Globus pallidus (tissue), 1 donor: ENCODE results near the gene FBXO47.

Source experiments
- DNase-seq: peaks from one replicate; pipeline ENCODE4 v3.0.0-alpha.2; 2015; ENCODE audit warnings: low spot score

Gene FBXO47

DNA sequence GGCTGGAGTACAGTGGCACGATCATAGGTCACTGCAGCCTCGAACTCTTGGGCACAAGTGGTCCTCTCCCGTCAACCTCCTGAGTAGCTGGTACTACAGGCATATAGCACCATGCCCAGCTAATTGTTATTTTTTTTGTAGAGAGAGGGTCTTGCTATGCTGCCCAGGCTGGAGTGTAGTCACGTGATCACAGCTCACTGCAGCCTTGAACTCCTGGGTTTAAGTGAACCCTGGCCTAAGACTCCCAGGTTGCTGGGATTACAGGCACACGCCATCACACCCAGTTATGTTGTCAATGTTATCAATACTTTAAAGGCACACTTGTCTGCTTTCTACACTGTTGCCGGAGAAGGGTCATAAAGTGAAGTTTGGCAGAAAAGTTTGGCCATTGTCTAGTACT, 63.8 kb downstream of the FBXO47 start:
- DNase-seq: no peak

DNA sequence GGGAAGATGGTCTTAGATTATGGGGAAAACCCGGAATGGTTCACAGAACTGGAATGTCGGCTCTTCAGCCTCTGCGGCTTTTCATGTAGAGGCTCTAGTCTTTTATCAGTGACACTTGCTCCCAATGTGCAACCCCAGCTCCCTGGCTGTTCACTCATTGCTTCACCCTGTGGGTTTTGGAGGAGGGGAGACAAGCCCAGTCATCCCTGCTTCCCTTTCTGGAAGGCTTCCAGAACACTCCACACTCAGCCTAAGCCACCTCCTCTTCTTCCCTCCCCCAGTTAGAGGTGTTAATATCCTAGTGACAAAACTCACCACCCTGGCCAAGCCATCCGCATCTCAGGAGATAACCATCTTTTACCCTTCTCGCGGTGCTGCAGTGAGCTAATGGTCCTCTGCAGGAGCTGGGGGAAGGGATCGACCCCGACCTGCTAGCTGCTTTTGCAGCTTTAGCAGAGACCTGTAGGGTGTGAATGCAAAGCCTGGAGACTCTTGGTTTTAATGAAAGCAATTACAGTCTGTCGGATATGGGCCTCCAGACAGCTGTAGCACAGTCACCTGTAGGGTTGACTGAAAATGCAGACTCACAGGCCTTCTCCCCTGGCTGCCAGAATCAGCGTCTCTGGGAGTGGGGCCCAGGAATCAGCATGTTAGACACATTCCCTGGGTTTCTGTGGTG, 66.1 kb downstream of the FBXO47 start:
- DNase-seq: no peak

DNA sequence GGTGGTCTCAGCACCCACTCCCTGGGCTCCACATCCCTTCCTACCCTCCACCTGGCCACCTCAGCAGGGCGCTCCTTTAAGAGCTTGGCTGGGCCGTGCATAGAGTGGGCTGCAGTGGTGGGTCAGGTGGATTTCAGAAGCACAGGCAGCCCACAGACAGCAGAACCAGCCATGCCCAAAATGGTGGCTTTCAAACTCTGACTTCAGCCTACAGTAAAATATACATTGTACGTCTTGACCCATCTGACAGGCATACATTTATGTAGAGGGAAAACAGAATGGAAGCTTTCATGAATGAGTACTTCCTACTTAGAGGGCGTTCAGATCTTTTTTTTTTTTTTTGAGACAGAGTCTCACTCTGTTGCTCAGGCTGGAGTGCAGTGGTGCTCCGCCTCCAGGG, 67.8 kb downstream of the FBXO47 start:
- no peak for DNase-seq

DNA sequence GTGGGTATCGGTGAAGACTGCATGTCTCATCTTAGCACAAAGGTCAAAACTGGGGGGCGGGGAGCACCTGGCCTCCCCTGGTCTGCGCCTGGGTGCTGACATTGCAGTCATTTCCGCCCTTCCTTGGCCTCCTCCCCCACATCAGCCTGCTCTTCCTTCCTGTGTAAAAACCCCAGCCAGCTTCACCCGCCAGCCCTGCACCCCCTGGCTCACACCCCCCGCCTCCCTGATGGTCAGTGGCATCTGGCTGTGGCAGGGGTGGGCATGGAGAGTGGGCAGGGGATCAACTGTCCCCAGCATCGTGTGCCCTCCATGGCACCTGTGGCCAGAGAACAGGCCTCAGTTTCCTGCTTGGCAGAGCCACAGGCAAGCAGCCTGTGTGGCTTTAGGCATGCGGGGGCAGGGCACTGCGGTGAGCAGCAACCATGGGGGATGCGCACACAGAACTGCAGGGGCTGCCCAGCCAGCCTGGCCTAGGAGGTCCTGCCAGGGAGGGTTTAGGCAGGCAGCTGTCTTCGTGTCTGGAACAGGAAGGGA, 68.3 kb downstream of the FBXO47 start:
- DNase-seq: no peak

DNA sequence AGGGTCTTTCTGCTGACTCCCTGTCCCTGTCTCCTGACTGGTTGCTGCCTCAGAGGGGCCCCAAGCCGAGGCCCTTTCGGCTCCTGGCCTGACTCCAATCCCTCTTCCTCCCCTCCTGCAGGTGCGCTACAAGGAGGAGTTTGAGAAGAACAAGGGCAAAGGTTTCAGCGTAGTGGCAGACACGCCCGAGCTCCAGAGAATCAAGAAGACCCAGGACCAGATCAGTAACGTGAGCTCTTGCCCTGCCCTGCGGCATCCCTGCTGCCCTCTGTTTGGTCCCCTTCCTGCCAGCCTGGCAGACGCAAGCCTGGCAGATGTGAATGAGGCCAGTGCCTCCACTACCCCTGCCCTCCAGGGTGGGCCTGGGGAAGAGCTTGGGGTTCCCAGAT, 68.9 kb downstream of the FBXO47 start:
- DNase-seq: no peak

DNA sequence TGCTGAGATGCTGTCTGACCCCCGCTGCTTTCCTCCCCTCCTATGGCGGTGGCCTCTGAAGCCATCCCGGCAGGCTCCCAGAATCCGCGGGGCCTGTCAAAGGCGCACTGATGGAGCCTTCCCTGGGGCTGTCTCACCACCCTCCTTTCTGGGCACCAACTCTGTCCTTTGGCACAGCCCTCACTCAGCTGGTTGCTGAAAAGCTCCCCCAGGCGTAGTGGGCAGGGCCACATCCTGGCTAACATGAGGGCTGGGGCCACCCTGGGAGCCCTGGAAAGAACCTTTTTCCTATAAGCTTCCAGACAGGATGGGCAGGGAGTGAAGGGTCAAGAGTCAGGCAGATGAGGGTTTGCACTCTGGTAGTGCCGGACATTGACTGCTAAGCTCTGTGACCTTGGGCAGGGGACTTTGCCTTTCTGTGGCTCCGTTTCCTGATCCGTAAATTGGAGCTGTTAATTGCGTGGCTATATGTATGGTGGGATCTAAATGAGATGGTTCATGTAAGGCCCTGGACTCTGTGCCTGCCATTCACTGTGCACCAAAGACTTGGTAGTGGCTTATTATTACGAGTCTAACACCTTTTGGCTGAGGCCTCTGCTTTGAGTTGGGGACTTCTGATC, 69.4 kb downstream of the FBXO47 start:
- no peak for DNase-seq

DNA sequence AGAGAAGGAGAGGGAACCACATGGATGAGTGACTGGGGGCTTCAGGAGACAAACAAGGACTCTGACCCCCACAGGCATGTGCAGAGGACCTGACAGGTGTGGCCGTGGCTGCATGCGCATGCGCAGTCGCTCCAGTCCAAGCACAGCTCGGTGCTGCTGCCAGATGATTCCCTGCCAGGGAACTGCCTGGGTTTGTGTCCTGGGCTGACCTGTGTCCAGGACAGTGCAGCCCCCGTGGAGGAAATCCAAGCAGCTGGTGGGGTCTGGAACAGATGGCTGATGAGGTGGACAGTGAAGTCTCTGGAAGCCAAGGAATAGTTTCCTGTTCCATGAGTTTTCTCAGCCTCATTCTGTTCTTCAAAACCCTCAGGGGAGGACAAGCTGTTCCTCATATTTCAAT, 70.0 kb downstream of the FBXO47 start:
- no peak for DNase-seq

DNA sequence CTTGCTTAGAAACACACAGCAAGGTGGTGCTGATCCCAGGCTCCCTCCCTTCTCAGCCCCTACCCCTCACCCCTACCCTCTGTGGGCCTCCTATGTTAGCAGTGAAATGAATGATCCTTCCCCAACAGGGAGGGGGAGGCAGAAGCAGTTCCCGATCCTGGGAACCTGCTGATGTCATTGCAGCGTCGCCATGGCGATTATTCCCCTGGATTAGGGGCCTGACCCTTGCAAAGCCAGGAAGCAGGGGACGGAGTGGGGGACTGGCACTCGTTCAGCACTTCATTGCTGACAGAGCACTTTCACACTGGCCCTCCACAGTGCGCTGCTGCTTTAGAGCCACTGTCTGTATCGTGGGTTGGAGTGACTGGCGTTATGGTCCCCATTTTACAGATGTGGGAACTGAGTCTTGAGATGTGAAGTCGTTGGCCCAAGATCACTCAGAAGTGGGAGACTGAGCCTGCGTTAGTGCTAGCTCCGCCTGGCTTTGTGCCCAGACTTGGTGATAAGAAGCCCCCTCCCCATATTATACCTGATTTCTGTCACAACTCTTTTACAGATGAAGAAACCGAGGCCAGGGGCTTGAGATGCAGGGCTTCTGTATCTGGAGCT, 70.8 kb downstream of the FBXO47 start:
- no peak for DNase-seq

DNA sequence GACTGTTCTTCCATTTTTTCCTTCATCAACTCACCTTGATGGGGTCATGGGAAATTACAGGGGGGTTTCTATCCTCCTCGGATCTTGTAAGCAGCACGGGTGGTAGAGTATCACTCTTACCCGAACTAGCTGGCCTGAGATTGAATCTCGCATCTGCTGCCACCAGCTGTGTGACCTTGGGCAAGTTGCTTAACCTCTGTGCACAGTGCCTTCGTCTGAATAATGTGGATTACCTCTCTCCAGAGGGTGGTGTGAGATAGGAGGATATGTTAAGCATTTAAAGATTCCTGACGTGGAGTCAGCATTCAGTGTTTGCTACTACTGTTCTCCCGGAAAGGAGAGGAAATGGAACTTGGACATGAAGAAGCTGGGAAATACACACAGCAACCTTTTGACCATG, 72.9 kb downstream of the FBXO47 start:
- no peak for DNase-seq

DNA sequence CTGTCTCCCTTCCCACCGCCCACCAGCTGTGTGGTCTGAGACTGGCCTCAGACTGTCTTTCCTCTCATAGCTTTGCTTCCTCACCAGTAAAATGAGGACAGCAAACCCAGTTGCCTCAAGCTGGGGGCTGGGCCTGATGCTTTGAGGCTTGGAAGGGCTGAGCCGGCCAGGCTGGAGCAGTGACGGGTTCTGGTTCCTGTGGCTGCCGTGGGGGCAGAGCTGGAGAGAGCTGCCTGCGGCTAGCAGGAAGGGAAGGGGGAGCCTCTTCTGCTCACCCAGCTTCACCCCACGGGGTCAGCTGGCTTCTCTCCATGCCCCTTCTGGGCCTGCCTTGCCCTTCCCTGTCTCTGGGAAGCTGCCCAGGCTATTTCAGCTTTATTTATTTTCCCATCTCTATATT, 73.6 kb downstream of the FBXO47 start:
- peak; percentile 44 for DNase-seq

DNA sequence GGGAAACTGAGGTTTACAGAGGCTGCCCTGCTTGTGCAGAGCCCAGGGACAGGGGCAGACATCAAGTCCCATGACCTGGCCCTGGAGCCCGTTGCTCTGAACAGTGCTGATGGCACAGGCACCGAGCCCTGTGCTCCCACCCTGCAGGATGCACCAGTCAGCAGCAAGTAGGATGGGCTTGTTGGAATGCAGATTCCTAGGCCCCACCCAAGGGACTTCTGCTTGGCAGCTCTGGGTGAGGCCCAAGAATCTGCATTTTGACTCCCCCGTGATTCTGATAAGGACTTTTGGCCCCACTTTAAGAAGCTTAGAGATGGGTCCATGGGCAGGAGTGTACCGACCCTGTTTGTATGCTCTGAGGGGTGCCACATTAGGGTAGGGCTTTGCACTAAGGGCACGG, 74.1 kb downstream of the FBXO47 start:
- DNase-seq: no peak

DNA sequence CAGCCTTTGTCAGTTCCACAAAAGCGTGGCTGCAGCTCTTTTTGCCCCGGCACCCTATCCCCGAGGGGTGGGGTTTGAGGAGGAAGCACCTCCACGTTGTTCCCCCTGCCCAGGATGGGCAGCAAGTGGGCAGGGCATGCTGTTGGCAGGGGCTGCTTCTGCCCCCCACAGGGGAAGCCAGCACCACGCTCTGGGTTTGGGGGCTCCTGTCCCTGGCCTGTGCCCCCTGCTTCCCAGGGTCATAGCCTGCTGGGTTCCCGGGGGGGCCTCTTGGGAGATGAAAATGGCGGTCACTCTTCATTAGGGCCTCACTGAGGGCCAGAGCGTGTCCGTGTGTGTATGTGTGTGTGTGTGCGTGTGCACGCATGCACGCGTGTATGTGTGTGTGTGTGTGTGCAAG, 74.6 kb downstream of the FBXO47 start:
- no peak for DNase-seq

DNA sequence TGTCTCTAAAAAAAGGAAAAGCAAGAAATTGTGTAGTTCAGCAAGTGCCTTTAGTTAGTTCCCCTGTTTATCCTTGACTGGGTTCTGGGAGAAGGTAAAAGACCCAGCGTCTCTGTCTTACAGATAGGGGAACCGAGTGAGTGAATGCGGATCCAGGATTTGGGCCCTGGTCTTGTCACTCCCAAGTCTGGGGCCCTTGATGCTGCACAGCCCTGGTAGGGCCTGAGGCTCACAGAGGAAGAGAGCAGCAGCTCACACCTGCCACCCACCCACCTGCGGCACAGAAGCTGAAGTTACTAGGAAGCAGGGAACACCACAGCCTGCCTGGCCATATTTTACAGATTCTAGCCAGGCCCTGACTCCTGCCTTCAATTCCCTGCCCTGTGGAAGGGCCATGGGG, 75.1 kb downstream of the FBXO47 start:
- DNase-seq: no peak

DNA sequence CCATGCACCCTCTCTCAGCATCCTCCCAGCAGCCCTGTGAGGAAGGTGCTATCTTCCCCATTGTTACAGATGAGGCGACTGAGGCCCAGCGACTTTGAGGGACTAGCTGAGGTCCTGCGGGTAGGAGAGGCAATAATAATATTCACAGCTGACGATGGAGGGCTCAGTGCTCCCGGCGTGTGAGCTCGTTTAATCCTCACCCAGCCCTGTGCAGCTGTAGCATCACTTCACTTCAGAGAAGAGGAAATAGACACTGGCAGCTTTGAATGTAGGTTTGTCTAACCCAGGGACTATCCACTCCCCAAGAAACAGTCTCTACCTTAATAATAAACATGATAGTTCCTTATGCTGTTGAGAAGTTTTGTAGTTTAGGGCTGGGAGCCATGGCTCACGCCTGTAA, 75.8 kb downstream of the FBXO47 start:
- no peak for DNase-seq

DNA sequence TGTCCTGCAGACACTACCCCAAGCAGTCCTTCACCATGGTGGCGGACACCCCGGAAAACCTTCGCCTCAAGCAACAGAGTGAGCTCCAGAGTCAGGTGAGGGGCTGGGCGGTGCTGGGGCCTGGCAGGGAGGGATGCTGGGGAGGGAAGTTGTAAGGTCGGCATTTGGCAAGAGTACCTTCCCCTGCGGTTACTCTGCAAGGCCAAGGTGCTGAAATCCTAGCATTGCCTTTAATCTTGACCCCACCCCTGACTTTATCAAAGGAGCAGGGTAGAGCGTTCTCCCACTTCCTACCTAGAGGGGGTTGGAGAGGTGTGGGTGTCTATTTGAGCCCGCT, 76.8 kb downstream of the FBXO47 start:
- DNase-seq: no peak

DNA sequence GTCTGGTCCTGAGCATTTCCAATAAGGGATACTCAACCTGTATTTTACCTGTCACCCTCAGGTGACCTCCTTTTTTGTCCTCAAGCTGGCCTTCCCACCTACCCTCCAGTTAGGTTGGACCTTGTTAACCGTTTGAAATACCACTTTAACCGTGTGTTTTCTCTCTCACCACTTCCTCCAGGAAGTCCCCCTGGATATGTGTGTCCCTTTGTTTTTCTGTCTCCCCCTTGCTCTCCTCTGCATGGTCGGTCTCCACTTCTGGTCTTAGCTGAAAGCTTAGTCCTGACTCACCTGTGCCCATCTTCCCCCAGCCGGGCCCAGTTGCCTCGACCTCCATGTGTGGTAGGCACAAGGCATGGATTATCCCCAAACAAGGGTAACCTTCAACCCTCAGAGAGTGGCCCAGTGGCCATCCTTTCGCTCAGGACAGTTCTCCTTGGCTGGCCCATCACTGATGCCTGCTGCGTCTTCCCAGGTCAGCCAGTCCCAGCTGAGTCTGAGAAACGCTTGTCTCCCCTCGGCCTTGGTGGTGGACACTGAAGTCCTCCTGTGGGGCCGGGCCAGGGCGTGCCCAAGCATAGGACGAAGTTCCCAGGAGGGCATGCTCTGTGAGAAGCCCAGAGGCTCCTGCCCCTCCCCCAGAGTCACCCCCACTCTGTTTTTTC, 77.3 kb downstream of the FBXO47 start:
- DNase-seq: no peak

DNA sequence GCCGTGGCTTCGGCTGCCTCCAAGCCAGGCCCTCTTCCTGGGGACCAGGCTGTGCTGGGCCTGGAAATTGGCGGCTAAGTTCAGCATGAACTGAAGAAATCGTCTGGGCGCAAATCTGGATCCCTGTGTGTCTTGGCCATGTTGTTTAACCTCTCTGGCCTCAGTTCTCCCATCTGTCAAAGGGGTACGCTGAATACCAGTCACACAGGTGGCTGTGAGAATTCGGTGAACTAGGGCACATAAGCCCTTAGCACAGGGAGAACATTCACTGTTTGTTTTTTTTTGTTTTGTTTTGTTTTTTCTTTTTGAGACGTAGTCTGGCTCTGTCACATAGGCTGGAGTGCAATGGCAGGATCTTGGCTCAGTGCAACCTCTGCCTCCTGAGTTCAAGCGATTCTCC, 78.4 kb downstream of the FBXO47 start:
- DNase-seq: no peak

DNA sequence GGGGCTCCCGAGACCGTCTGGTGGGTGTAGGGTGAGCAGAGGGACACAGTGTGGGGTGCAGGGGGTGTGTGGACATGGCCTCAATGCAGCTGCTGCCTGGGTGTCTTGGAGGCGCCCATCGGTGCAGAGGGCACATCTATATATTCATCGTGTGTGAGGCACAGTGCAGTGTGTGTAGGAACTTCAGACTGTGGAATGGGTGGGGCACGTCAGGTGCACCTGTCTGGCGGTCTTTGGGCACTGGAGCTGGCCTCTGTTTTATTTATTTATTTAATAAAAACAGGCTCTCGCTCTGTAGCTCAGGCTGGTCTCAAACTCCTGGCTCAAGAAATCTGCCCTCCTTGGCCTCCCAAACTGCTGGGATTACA, 80.6 kb downstream of the FBXO47 start:
- DNase-seq: no peak
